ENCODE measurements around the gene MAPKAPK3. TPM values are rescaled to one million over a fixed set of nuclear protein-coding genes. Genes with fewer than 3 reads are reported as not detected.

The MAPKAPK3 gene
- total RNA-seq (2014; rRNA removed; shearing (Covaris generic)): 61.5 and 72.1 TPM in 2 replicates
- 33.2 and 35.4 TPM in 2 replicates for polyA plus RNA-seq (2016; fragmentation: Nextera tagmentation; extraction: Ambion mirVana)

GRCh38 chr3:50617096-50617791, at the start of gene MAPKAPK3:
MAPKAPK3 (plus strand) TSS chr3:50617151; CDS start chr3:50617566, 415 bp downstream.
- H3K36me3 ChIP-seq (ENCODE audit: low read depth): no peaks in the 10 kb centered on the region
- in situ Hi-C loops (cut with MboI): no loop called here
- peak within 1 kb of the TSS; percentile 99 for H3K4me2 ChIP-seq (ENCODE audit: unreplicated experiment)
- H3K27ac ChIP-seq: peak within 1 kb of the TSS; percentile 47
- peak; percentile 56 for DNase-seq
- peak within 1 kb of the TSS; percentile 94 for H2AFZ ChIP-seq
- peaks cover 34% of the 10 kb centered on the region for H3K79me2 ChIP-seq (ENCODE audit: insufficient read depth)
- H3K4me1 ChIP-seq (ENCODE audit: insufficient read depth): peaks cover 21% of the 10 kb centered on the region
- peak within 1 kb of the TSS; percentile 84 for H3K4me3 ChIP-seq
- no peaks in the 10 kb centered on the region for H3K9me3 ChIP-seq (ENCODE audit: low read depth)
- TF ChIP-seq EZH2phosphoT487 (IDR thresholded peaks at IDR 0.05; ENCODE audit: insufficient read depth, low read depth) (no peak), EZH2 (IDR thresholded peaks at IDR 0.05; ENCODE audit: insufficient read depth, poor library complexity, severe bottlenecking) (no peak)
- H3K9ac ChIP-seq: peak within 1 kb of the TSS; percentile 90
- no peaks in the 10 kb centered on the region for H3K27me3 ChIP-seq (replicated peaks; ENCODE audit: insufficient read depth)
- 0 to 1% methylated on average over 43 of the region's 58 CpGs for WGBS, 2 experiments (ENCODE audit: low coverage in 1 of 2, low lambda C conversion rate in 2 of 2, missing lambda C conversion rate in 2 of 2)
- no peaks in the 10 kb centered on the region; the same call in 1 of the 2 replicates for H3F3A ChIP-seq (ENCODE audit: insufficient read depth)
- no peaks in the 10 kb centered on the region for H3K9me2 ChIP-seq (ENCODE audit: insufficient read depth)
- no peaks in the 10 kb centered on the region for H4K20me1 ChIP-seq (ENCODE audit: insufficient read depth)

GRCh38 chr3:50567386-50568167, 49.4 kb upstream of the MAPKAPK3 start, which contains the start of gene C3orf18:
C3orf18 (minus strand) TSS chr3:50567747; CDS start chr3:50565699, 2,048 bp downstream.
- Histone ChIP-seq H3K9me3 (ENCODE audit: low read depth) (no peaks in the 10 kb centered on the region), H2AFZ (peak within 1 kb of the TSS; percentile 86), H3K4me3 (peak within 1 kb of the TSS; percentile 96), H3K36me3 (ENCODE audit: low read depth) (no peaks in the 10 kb centered on the region), H3K4me2 (ENCODE audit: unreplicated experiment) (peak within 1 kb of the TSS; percentile 93), H3K79me2 (ENCODE audit: insufficient read depth) (peaks cover 18% of the 10 kb centered on the region), H3K27ac (peak within 1 kb of the TSS; percentile 70), H3F3A (ENCODE audit: insufficient read depth) (0 out of 2 replicates have a peak, but pooled peaks cover 5% of the 10 kb centered on the region), H3K9me2 (ENCODE audit: insufficient read depth) (no peaks in the 10 kb centered on the region), H4K20me1 (ENCODE audit: insufficient read depth) (no peaks in the 10 kb centered on the region), H3K27me3 (replicated peaks; ENCODE audit: insufficient read depth) (no peaks in the 10 kb centered on the region), H3K4me1 (ENCODE audit: insufficient read depth) (peaks cover 20% of the 10 kb centered on the region), H3K9ac (peak within 1 kb of the TSS; percentile 98)
- 3 to 5% methylated on average over 35 to 46 of the region's 53 CpGs for WGBS, 2 experiments (ENCODE audit: low coverage in 1 of 2, low lambda C conversion rate in 2 of 2, missing lambda C conversion rate in 2 of 2)
- in situ Hi-C loops (cut with MboI): no loop called here
- peak; percentile 96 for DNase-seq
- TF ChIP-seq EZH2phosphoT487 (IDR thresholded peaks at IDR 0.05; ENCODE audit: insufficient read depth, low read depth) (no peak), EZH2 (IDR thresholded peaks at IDR 0.05; ENCODE audit: insufficient read depth, poor library complexity, severe bottlenecking) (no peak)

- peaks cover 11% of the 10 kb centered on the region for H3K4me1 ChIP-seq (ENCODE audit: insufficient read depth)
- H3K4me3 ChIP-seq: peak within 1 kb of the TSS; percentile 96
- H3K79me2 ChIP-seq (ENCODE audit: insufficient read depth): peaks cover 18% of the 10 kb centered on the region
- no peaks in the 10 kb centered on the region for H4K20me1 ChIP-seq (ENCODE audit: insufficient read depth)
- H3K9ac ChIP-seq: peak within 1 kb of the TSS; percentile 98
- 0 out of 2 replicates have a peak, but pooled peaks cover 5% of the 10 kb centered on the region for H3F3A ChIP-seq (ENCODE audit: insufficient read depth)
- H2AFZ ChIP-seq: peak within 1 kb of the TSS; percentile 86
- no peaks in the 10 kb centered on the region for H3K36me3 ChIP-seq (ENCODE audit: low read depth)
- no peaks in the 10 kb centered on the region for H3K27me3 ChIP-seq (replicated peaks; ENCODE audit: insufficient read depth)
- no peak for TF ChIP-seq EZH2 (IDR thresholded peaks at IDR 0.05; ENCODE audit: insufficient read depth, poor library complexity, severe bottlenecking)
- no peak for TF ChIP-seq EZH2phosphoT487 (IDR thresholded peaks at IDR 0.05; ENCODE audit: insufficient read depth, low read depth)
- no peaks in the 10 kb centered on the region for H3K9me3 ChIP-seq (ENCODE audit: low read depth)
- H3K4me2 ChIP-seq (ENCODE audit: unreplicated experiment): peak within 1 kb of the TSS; percentile 93
- peak; percentile 100 for DNase-seq
- 1% methylated on average over 50 to 53 of the region's 55 CpGs for WGBS, 2 experiments (ENCODE audit: low coverage in 1 of 2, low lambda C conversion rate in 2 of 2, missing lambda C conversion rate in 2 of 2)
- peak within 1 kb of the TSS; percentile 70 for H3K27ac ChIP-seq
- H3K9me2 ChIP-seq (ENCODE audit: insufficient read depth): no peaks in the 10 kb centered on the region
- in situ Hi-C loops (cut with MboI): no loop called here
Measured at GRCh38 chr3:50568947-50569749, 47.8 kb upstream of the MAPKAPK3 start, which contains the start of gene HEMK1. HEMK1 (plus strand) TSS chr3:50569522; CDS start chr3:50571105, 1,583 bp downstream.

Data from GM23248 (cell line).